Measurements from ENCODE around the gene TDRD1. TPM values are rescaled to one million over a fixed set of nuclear protein-coding genes. Genes with fewer than 3 reads are reported as not detected.

The TDRD1 gene
- total and polyA plus RNA-seq, 2 donors: 0.07 to 0.52 TPM

- Histone ChIP-seq H3K27ac (ENCODE audit: low read depth in 1 of 2, low read length in 1 of 2) (no peak overlapping the region), H3K4me3 (ENCODE audit: low read length in 2 of 2) (no peak overlapping the region), H3K27me3 (ENCODE audit: control insufficient read depth in 2 of 2, insufficient read depth in 1 of 2, low read length in 1 of 2) (peaks cover 0 to 6% of the 10 kb centered on the region in 2 donors), H3K9me3 (ENCODE audit: control insufficient read depth in 2 of 2, insufficient read depth in 1 of 2, low read length in 1 of 2) (no peaks in the 10 kb centered on the region), H3K4me1 (ENCODE audit: control insufficient read depth in 2 of 2, insufficient read depth in 2 of 2, low read length in 2 of 2) (no peaks in the 10 kb centered on the region), H3K36me3 (ENCODE audit: control insufficient read depth in 2 of 2, insufficient read depth in 2 of 2, low read length in 1 of 2) (no peaks in the 10 kb centered on the region)
- no peak for DNase-seq (ENCODE audit: low read depth in 6 of 9, low spot score in 9 of 9)
- WGBS: 80% methylated on average over 7 of the region's 7 CpGs
These were observed 101.9 kb downstream of the TDRD1 start for GRCh38 chr10:114281006-114281405.

- H3K27ac ChIP-seq (ENCODE audit: low read depth in 1 of 2, low read length in 1 of 2): no peak overlapping the region
- no peak overlapping the region for H3K4me3 ChIP-seq (ENCODE audit: low read length in 2 of 2)
These were observed 102.3 kb downstream of the TDRD1 start for GRCh38 chr10:114281461-114281860.

More at GRCh38 chr10:114281461-114281860, 102.3 kb downstream of the TDRD1 start:
- Histone ChIP-seq H3K36me3 (ENCODE audit: control insufficient read depth in 2 of 2, insufficient read depth in 2 of 2, low read length in 1 of 2) (no peaks in the 10 kb centered on the region), H3K27me3 (ENCODE audit: control insufficient read depth in 2 of 2, insufficient read depth in 1 of 2, low read length in 1 of 2) (peaks cover 0 to 6% of the 10 kb centered on the region in 2 donors), H3K4me1 (ENCODE audit: control insufficient read depth in 2 of 2, insufficient read depth in 2 of 2, low read length in 2 of 2) (no peaks in the 10 kb centered on the region), H3K9me3 (ENCODE audit: control insufficient read depth in 2 of 2, insufficient read depth in 1 of 2, low read length in 1 of 2) (no peaks in the 10 kb centered on the region)
- no peak for DNase-seq (ENCODE audit: low read depth in 6 of 9, low spot score in 9 of 9)
- WGBS: 94% methylated on average over 5 of the region's 5 CpGs

Other genes with a start within 250 kb of the TDRD1 start
- gene ADRB1, start 135.5 kb upstream of the TDRD1 start, total RNA-seq: 0.14 TPM
- gene ADRB1, start 135.5 kb upstream of the TDRD1 start, polyA plus RNA-seq: 0.62 TPM
- gene CCDC186, start 5.2 kb upstream of the TDRD1 start, total RNA-seq: 18.7 TPM
- gene CCDC186, start 5.2 kb upstream of the TDRD1 start, polyA plus RNA-seq: 11.2 TPM
- 7.0 TPM for gene VWA2, start 59.9 kb downstream of the TDRD1 start, total RNA-seq
- gene VWA2, start 59.9 kb downstream of the TDRD1 start, polyA plus RNA-seq: 0.46 TPM
- 15.8 TPM for gene AFAP1L2, start 225.1 kb downstream of the TDRD1 start, total RNA-seq
- gene AFAP1L2, start 225.1 kb downstream of the TDRD1 start, polyA plus RNA-seq: 21.3 TPM

All from thymus (tissue), 11 donors.